ENCODE measurements around the gene BTBD9.

- no peak for TF ChIP-seq CTCF (IDR thresholded peaks at IDR 0.05; ENCODE audit: extremely low read depth in 1 of 2, insufficient read depth in 1 of 2, low read depth in 1 of 2, low read length in 2 of 2)
- TF ChIP-seq EZH2 (IDR thresholded peaks at IDR 0.05; ENCODE audit: borderline replicate concordance, low read depth, low read length, severe bottlenecking): no peak
- TF ChIP-seq JUN (IDR thresholded peaks at IDR 0.05; ENCODE audit: borderline replicate concordance, insufficient read depth, insufficient read length, low read depth): no peak
- TF ChIP-seq POLR2A (IDR thresholded peaks at IDR 0.05; ENCODE audit: low read depth, low read length): no peak
- no peak for TF ChIP-seq MAX (IDR thresholded peaks at IDR 0.05; ENCODE audit: insufficient read depth, insufficient read length)
- TF ChIP-seq MYC (IDR thresholded peaks at IDR 0.05; ENCODE audit: low read depth, low read length): no peak
- TF ChIP-seq POLR2AphosphoS5 (IDR thresholded peaks at IDR 0.05; ENCODE audit: insufficient read depth, low read depth, low read length): no peak
- no peak for TF ChIP-seq GATA2 (IDR thresholded peaks at IDR 0.05; ENCODE audit: insufficient read depth, insufficient read length, low read depth, low read length)
- TF ChIP-seq FOS (IDR thresholded peaks at IDR 0.05; ENCODE audit: borderline replicate concordance, insufficient read depth, low read length): no peak
Observed at GRCh38 chr6:38676974-38677544, 37.3 kb upstream of the BTBD9 start.

Measured in endothelial cell of umbilical vein (primary cell).